Duodenal mucosa (tissue), 2 donors: ENCODE data around the gene GMDS.

ENCODE experiments used
- H3K27ac ChIP-seq: one replicate; pipeline ENCODE4 v1.7.0; 2013; ENCODE audit warnings: low read depth, low read length
- H3K27me3 ChIP-seq, 2 donors: one replicate each; pipeline ENCODE4 v1.7.0; 2013; ENCODE audit warnings: low read length in 2 of 2, control low read depth in 1 of 2; ENCODE audit not compliant: insufficient read depth in 2 of 2, control insufficient read depth in 1 of 2
- H3K36me3 ChIP-seq, 2 donors: one replicate each; pipeline ENCODE4 v1.7.0; 2013; ENCODE audit warnings: low read length in 2 of 2, control low read depth in 1 of 2; ENCODE audit not compliant: insufficient read depth in 2 of 2, control insufficient read depth in 1 of 2
- H3K4me1 ChIP-seq, 2 donors: one replicate each; pipeline ENCODE4 v1.7.0; 2013; ENCODE audit warnings: low read length in 2 of 2, control low read depth in 1 of 2; ENCODE audit not compliant: insufficient read depth in 2 of 2, control insufficient read depth in 1 of 2
- H3K4me3 ChIP-seq, 2 donors: one replicate each; pipeline ENCODE4 v1.7.0; 2013; ENCODE audit warnings: low read length in 2 of 2, low read depth in 1 of 2
- H3K9ac ChIP-seq, 2 donors: one replicate each; pipeline ENCODE4 v1.7.0; 2013; ENCODE audit warnings: low read length in 2 of 2, low read depth in 1 of 2
- H3K9me3 ChIP-seq, 2 donors: one replicate each; pipeline ENCODE4 v1.7.0; 2013; ENCODE audit warnings: low read length in 2 of 2, control low read depth in 1 of 2; ENCODE audit not compliant: control insufficient read depth in 1 of 2

The GMDS gene

GRCh38 chr6:2184700-2185455 is 60.5 kb downstream of the GMDS start:
- no peaks in the 10 kb centered on the region for H3K9me3 ChIP-seq
- peaks cover 0 to 6% of the 10 kb centered on the region in 2 donors for H3K4me1 ChIP-seq
- no peak overlapping the region for H3K27ac ChIP-seq
- H3K4me3 ChIP-seq = no peak overlapping the region
- no peak overlapping the region for H3K9ac ChIP-seq
- no peaks in the 10 kb centered on the region for H3K36me3 ChIP-seq
- H3K27me3 ChIP-seq = no peaks in the 10 kb centered on the region

- Histone ChIP-seq H3K4me1 (peaks cover 0 to 6% of the 10 kb centered on the region in 2 donors), H3K9me3 (no peaks in the 10 kb centered on the region), H3K27ac (no peak overlapping the region)
Observed at GRCh38 chr6:2183752-2184151, 61.7 kb downstream of the GMDS start.

GRCh38 chr6:2183246-2183645 is 62.2 kb downstream of the GMDS start:
- Histone ChIP-seq H3K9ac (no peak overlapping the region), H3K9me3 (peaks cover 2 to 3% of the 10 kb centered on the region in 2 donors), H3K4me3 (no peak overlapping the region), H3K27ac (no peak overlapping the region), H3K36me3 (no peaks in the 10 kb centered on the region), H3K4me1 (peaks cover 0 to 6% of the 10 kb centered on the region in 2 donors), H3K27me3 (no peaks in the 10 kb centered on the region)

More at GRCh38 chr6:2183752-2184151, 61.7 kb downstream of the GMDS start:
- no peak overlapping the region for H3K4me3 ChIP-seq
- H3K9ac ChIP-seq = no peak overlapping the region
- H3K27me3 ChIP-seq = no peaks in the 10 kb centered on the region
- H3K36me3 ChIP-seq = no peaks in the 10 kb centered on the region

GRCh38 chr6:2182251-2182650 is 63.2 kb downstream of the GMDS start:
- Histone ChIP-seq H3K9ac (no peak overlapping the region), H3K36me3 (no peaks in the 10 kb centered on the region), H3K27ac (no peak overlapping the region), H3K4me1 (peaks cover 0 to 6% of the 10 kb centered on the region in 2 donors), H3K4me3 (no peak overlapping the region), H3K27me3 (no peaks in the 10 kb centered on the region), H3K9me3 (peaks cover 3 to 4% of the 10 kb centered on the region in 2 donors)

GRCh38 chr6:2181567-2181966 is 63.8 kb downstream of the GMDS start:
- Histone ChIP-seq H3K27ac (no peak overlapping the region), H3K9me3 (peaks cover 3 to 4% of the 10 kb centered on the region in 2 donors), H3K27me3 (no peaks in the 10 kb centered on the region), H3K9ac (no peak overlapping the region), H3K4me3 (no peak overlapping the region), H3K36me3 (no peaks in the 10 kb centered on the region), H3K4me1 (peaks cover 0 to 6% of the 10 kb centered on the region in 2 donors)

- Histone ChIP-seq H3K4me3 (no peak overlapping the region), H3K27ac (no peak overlapping the region), H3K27me3 (no peaks in the 10 kb centered on the region), H3K9ac (no peak overlapping the region), H3K36me3 (no peaks in the 10 kb centered on the region), H3K4me1 (peaks cover 0 to 3% of the 10 kb centered on the region in 2 donors), H3K9me3 (peaks cover 3 to 4% of the 10 kb centered on the region in 2 donors)
Observed at GRCh38 chr6:2179950-2180349, 65.5 kb downstream of the GMDS start.

- H3K27me3 ChIP-seq = no peaks in the 10 kb centered on the region
- no peak overlapping the region for H3K27ac ChIP-seq
- no peak overlapping the region for H3K4me3 ChIP-seq
- H3K36me3 ChIP-seq = no peaks in the 10 kb centered on the region
- H3K9me3 ChIP-seq = peaks cover 3 to 4% of the 10 kb centered on the region in 2 donors
- H3K9ac ChIP-seq = no peak overlapping the region
- H3K4me1 ChIP-seq = no peaks in the 10 kb centered on the region
Observed at GRCh38 chr6:2179241-2179640, 66.2 kb downstream of the GMDS start.

GRCh38 chr6:2178125-2178524 is 67.3 kb downstream of the GMDS start:
- H3K4me3 ChIP-seq = no peak overlapping the region
- H3K27ac ChIP-seq = no peak overlapping the region
- peaks cover 3 to 4% of the 10 kb centered on the region in 2 donors for H3K9me3 ChIP-seq
- H3K4me1 ChIP-seq = no peaks in the 10 kb centered on the region
- H3K36me3 ChIP-seq = no peaks in the 10 kb centered on the region
- no peak overlapping the region for H3K9ac ChIP-seq
- H3K27me3 ChIP-seq = no peaks in the 10 kb centered on the region

- Histone ChIP-seq H3K9me3 (peaks cover 3 to 4% of the 10 kb centered on the region in 2 donors), H3K4me3 (no peak overlapping the region), H3K27ac (no peak overlapping the region), H3K36me3 (no peaks in the 10 kb centered on the region), H3K4me1 (no peaks in the 10 kb centered on the region), H3K27me3 (no peaks in the 10 kb centered on the region), H3K9ac (no peak overlapping the region)
Observed at GRCh38 chr6:2175825-2176224, 69.6 kb downstream of the GMDS start.

GRCh38 chr6:2173203-2173961 is 72.0 kb downstream of the GMDS start:
- H3K9me3 ChIP-seq = peaks cover 2% of the 10 kb centered on the region in 2 donors
- H3K27ac ChIP-seq = no peak overlapping the region
- no peaks in the 10 kb centered on the region for H3K27me3 ChIP-seq
- no peak overlapping the region for H3K9ac ChIP-seq
- H3K4me3 ChIP-seq = no peak overlapping the region
- H3K4me1 ChIP-seq = no peaks in the 10 kb centered on the region
- H3K36me3 ChIP-seq = no peaks in the 10 kb centered on the region
